HCT116 (cell line): ENCODE results near the gene SERPIND1. TPM values are rescaled to one million over a fixed set of nuclear protein-coding genes. Genes with fewer than 3 reads are reported as not detected.

ENCODE experiments used
- ATAC-seq: fragments of 200-7000 bp; cut with Tn5 transposase; 2 replicates; pipeline ENCODE4 v1.9.1; 2020; ENCODE audit warnings: mild to moderate bottlenecking, moderate library complexity
- BruUV-seq: library from RNA; stranded (reverse); fragments of 400-500 nt; replicated peaks from 2 replicates; lab custom pipeline; 2021; lab: Mats Ljungman, UMichigan
- CTCF ChIA-PET: fragments of 300-600 bp; sonication (Branson Sonifier 250); formaldehyde crosslinking; loops from one replicate; lab custom pipeline; 2021; ENCODE audit warnings: antibody characterized with exemption; lab: Charles Lee
- POLR2A ChIA-PET: fragments of 300-600, 350-600 bp; sonication (Branson Sonifier 250); formaldehyde crosslinking; loops from one replicate; lab custom pipeline; 2021; ENCODE audit warnings: antibody characterized with exemption; lab: Charles Lee
- RAD21 ChIA-PET, 2 experiments: fragments of 300-600 bp; sonication (Branson Sonifier 250); formaldehyde crosslinking; loops; one replicate each; lab custom pipeline; 2023; ENCODE audit warnings: low total read pairs in 2 of 2; ENCODE audit not compliant: uncharacterized antibody in 2 of 2, unreplicated experiment in 2 of 2, low non-redundant PET in 1 of 2; lab: Charles Lee
- DNase-seq: peaks from one replicate; pipeline ENCODE4 v3.0.0-alpha.2; 2010; ENCODE audit warnings: low read depth, low spot score
- H2AFZ ChIP-seq: fragments of 200-600 bp; shearing (Covaris generic), sonication (generic); 2 replicates; pipeline ENCODE4 v1.6.1; 2017; ENCODE audit warnings: low read depth, mixed run types, mixed read lengths, antibody characterized with exemption, low read length; ENCODE audit not compliant: poor library complexity, severe bottlenecking
- H3K27ac ChIP-seq: 2 replicates; pipeline ENCODE4 v1.5.1; 2012; ENCODE audit warnings: low read depth, low read length
- H3K27me3 ChIP-seq: fragments of 200-600 bp; sonication (generic); 2 replicates; pipeline ENCODE4 v1.6.1; 2016; ENCODE audit warnings: mixed run types, low read length, mixed read lengths; ENCODE audit not compliant: insufficient read depth
- H3K36me3 ChIP-seq, 2 experiments: fragments of 200-500 bp in 1 of 2; fragments of 200-600 bp in 1 of 2; sonication (Bioruptor generic) in 1 of 2; sonication (generic) in 1 of 2; 2 replicates each; pipeline versions ENCODE4 v1.5.1 to v1.6.1; 2014 to 2016; ENCODE audit warnings: low read length in 2 of 2, inconsistent platforms in 1 of 2, mixed read lengths in 1 of 2, mixed run types in 1 of 2; ENCODE audit not compliant: insufficient read depth in 2 of 2, control insufficient read depth in 1 of 2
- H3K4me1 ChIP-seq, 2 experiments: fragments of 200-600 bp in 1 of 2; sonication (generic) in 1 of 2; 2 replicates each; pipeline versions ENCODE4 v1.5.1 to v1.6.1; 2012 to 2017; ENCODE audit warnings: low read length in 2 of 2, inconsistent platforms in 1 of 2, mild to moderate bottlenecking in 1 of 2, mixed read lengths in 1 of 2, mixed run types in 1 of 2, moderate library complexity in 1 of 2; ENCODE audit not compliant: insufficient read depth in 2 of 2, control insufficient read depth in 1 of 2
- H3K4me2 ChIP-seq: fragments of 200-600 bp; sonication (generic); 2 replicates; pipeline ENCODE4 v1.6.1; 2017; ENCODE audit warnings: mixed run types, low read length, mixed read lengths
- H3K4me3 ChIP-seq, 2 experiments: fragments of 200-600 bp in 1 of 2; sonication (generic) in 1 of 2; replicated peaks in 1 of 2; 2 replicates each; pipeline ENCODE4 v1.5.1; 2011 to 2016; ENCODE audit warnings: low read length in 2 of 2, control low read depth in 1 of 2, low read depth in 1 of 2, mild to moderate bottlenecking in 1 of 2, mixed read lengths in 1 of 2, mixed run types in 1 of 2
- H3K79me2 ChIP-seq: fragments of 200-600 bp; sonication (generic); 2 replicates; pipeline ENCODE4 v1.6.1; 2017; ENCODE audit warnings: mild to moderate bottlenecking, mixed run types, low read length, moderate library complexity, mixed read lengths; ENCODE audit not compliant: insufficient read depth
- H3K9ac ChIP-seq: fragments of 200-600 bp; sonication (generic); 2 replicates; pipeline ENCODE4 v1.6.1; 2016; ENCODE audit warnings: low read length, mixed read lengths
- H3K9me2 ChIP-seq: fragments of 200-600 bp; sonication (generic), shearing (Covaris generic); 2 replicates; pipeline ENCODE4 v1.6.1; 2017; ENCODE audit warnings: mixed run types, mild to moderate bottlenecking, moderate library complexity; ENCODE audit not compliant: insufficient read depth
- H3K9me3 ChIP-seq, 2 experiments: fragments of 200-500 bp in 1 of 2; fragments of 200-600 bp in 1 of 2; sonication (Bioruptor generic) in 1 of 2; sonication (generic) in 1 of 2; 2 replicates each; pipeline ENCODE4 v1.6.1; 2014 to 2017; ENCODE audit warnings: low read length in 2 of 2, mixed read lengths in 2 of 2, inconsistent platforms in 1 of 2, low read depth in 1 of 2, mild to moderate bottlenecking in 1 of 2, mixed run types in 1 of 2, moderate library complexity in 1 of 2; ENCODE audit not compliant: control insufficient read depth in 1 of 2, insufficient read depth in 1 of 2
- H4K20me1 ChIP-seq: fragments of 200-600 bp; sonication (generic), shearing (Covaris generic); 2 replicates; pipeline ENCODE4 v1.6.1; 2017; ENCODE audit warnings: mixed run types, mild to moderate bottlenecking, moderate library complexity; ENCODE audit not compliant: insufficient read depth
- CTCF ChIP-seq, 3 experiments: fragments of 200-600 bp in 1 of 3; sonication (generic) in 1 of 3; IDR thresholded peaks in 2 of 3; conservative IDR thresholded peaks in 1 of 3; 2 replicates each; pipeline ENCODE4 v1.5.1; 2012 to 2017; ENCODE audit warnings: low read depth in 2 of 3, low read length in 2 of 3, antibody characterized with exemption in 1 of 3, borderline replicate concordance in 1 of 3, control low read depth in 1 of 3, mild to moderate bottlenecking in 1 of 3, mixed read lengths in 1 of 3, mixed run types in 1 of 3, moderate library complexity in 1 of 3; ENCODE audit not compliant: insufficient read depth in 1 of 3
- RAD21 ChIP-seq: IDR thresholded peaks from 2 replicates; pipeline ENCODE4 v1.6.1; 2012; ENCODE audit warnings: low read depth, mild to moderate bottlenecking
- YY1 ChIP-seq: IDR thresholded peaks from 2 replicates; pipeline ENCODE4 v1.6.1; 2011; ENCODE audit warnings: low read length, low read depth, moderate library complexity, mild to moderate bottlenecking; ENCODE audit not compliant: insufficient replicate concordance; ENCODE audit errors: extremely low read depth
- ZNF274 ChIP-seq: fragments of 200-500 bp; sonication (Bioruptor generic); IDR thresholded peaks from 2 replicates; pipeline ENCODE4 v1.6.1; 2014; ENCODE audit warnings: mild to moderate bottlenecking, low read depth, low read length, inconsistent platforms
- intact Hi-C: fragments of 100-400 bp; cut with micrococcal nuclease; formaldehyde crosslinking; loops from 2 replicates; pipeline ENCODE4 v1.10.0; 2022
- total RNA-seq: library from RNA; stranded (reverse); gene quantifications from one replicate; pipeline ENCODE4 v1.2.1, GENCODE V29; 2021; ENCODE audit not compliant: unreplicated experiment

The SERPIND1 gene
- total RNA-seq, 1 experiment from 2014 or later: 0.25 TPM

GRCh38 chr22:20803696-20804324 lies 29.9 kb downstream of the SERPIND1 start:
- no peak overlapping the region for H3K4me3 ChIP-seq
- H3K9me3 ChIP-seq: no peaks in the 10 kb centered on the region
- H3K9ac ChIP-seq: no peak overlapping the region
- BruUV-seq: no TSS peak
- intact Hi-C loops: loop anchor here (5.0 kb wide), 1 partner anchor 178 kb away; the partner anchor contains the start of gene LZTR1
- H3K27me3 ChIP-seq: no peaks in the 10 kb centered on the region
- no peak overlapping the region for H3K27ac ChIP-seq
- RAD21 ChIA-PET: interaction anchor here (1.0 to 1.3 kb wide), 2 partner anchors 82 kb away, joined by 3 to 5 read pairs; no protein-coding TSS in a partner anchor
- H3K4me1 ChIP-seq: peaks cover 10 to 23% of the 10 kb centered on the region in 2 experiments
- TF ChIP-seq ZNF274 (no peak), YY1 (no peak), CTCF (IDR thresholded peaks at IDR 0.05 in 2 of 3, conservative IDR thresholded peaks at IDR 0.05 in 1 of 3; ENCODE audit: borderline replicate concordance in 1 of 3, insufficient read depth in 1 of 3, low read depth in 2 of 3, low read length in 2 of 3) (peak; percentile 30 to 71 (median 66); a peak in 5 of 6 replicates), RAD21 (peak; percentile 69)
- TF ChIP-seq, all 23 proteins: peak for 2
- peak; percentile 3 for DNase-seq
- CTCF ChIA-PET: interaction anchor here (0.8 to 1.7 kb wide), 5 partner anchors 20 to 199 kb away, joined by 3 to 8 read pairs (median 5); partner anchors contain the start of gene THAP7
- POLR2A ChIA-PET: no interaction called here
- H2AFZ ChIP-seq: no peak overlapping the region
- H4K20me1 ChIP-seq: no peaks in the 10 kb centered on the region
- H3K36me3 ChIP-seq: peaks cover 17 to 26% of the 10 kb centered on the region in 2 experiments; a peak in 3 of 4 replicates
- H3K9me2 ChIP-seq: no peaks in the 10 kb centered on the region
- ATAC-seq: peak; percentile 81
- H3K79me2 ChIP-seq: no peaks in the 10 kb centered on the region
- H3K4me2 ChIP-seq: no peak overlapping the region
